ENCODE results near the gene RNF212. TPM values are rescaled to one million over a fixed set of nuclear protein-coding genes. Genes with fewer than 3 reads are reported as not detected.

RNF212 gene
- total and polyA plus RNA-seq, 2 of the 13 experiments (the other 11 are each of a cell fraction or from before 2014, with no cell fraction given) = not detected

DNA sequence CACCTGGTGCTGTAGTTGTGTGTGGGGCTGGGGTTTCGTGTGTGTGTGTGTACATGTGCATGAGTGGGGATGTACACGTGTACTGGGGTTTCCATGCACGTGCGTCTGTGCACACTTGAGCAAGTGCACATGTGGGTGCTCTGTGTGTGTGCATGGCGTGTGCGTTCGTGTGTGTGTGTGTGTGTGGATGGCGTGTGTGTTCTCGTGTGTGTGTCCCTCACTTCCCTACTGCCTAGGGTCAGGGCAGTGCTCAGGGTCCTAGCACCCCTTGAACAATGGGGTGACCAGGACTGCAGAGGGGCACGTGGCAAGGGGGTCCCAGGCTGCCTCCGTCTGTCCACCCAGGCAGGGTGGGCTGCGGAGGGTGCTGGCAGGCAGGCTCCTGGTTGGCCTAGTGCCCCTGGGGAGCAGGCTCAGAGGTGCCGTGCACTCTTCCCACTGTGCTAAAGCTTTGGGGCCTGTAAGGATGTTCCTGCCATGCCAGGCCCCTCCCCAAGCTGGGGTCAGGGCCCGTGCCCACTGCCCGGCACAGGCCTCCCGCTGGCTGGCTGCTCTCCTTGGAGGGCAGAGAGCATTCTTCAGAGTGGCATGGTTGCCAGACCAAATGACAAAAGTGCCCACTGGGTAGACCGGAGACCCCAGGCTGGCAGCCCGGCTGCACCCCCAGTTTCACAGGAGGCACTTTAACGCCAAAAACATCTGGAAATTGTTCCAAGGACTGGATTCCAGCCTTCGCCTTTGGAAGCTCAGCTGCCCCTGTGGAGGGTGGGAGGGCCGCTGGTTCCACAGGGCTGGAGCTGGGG is 72.8 kb downstream of the RNF212 start:
- intact Hi-C loops (cut with micrococcal nuclease; ENCODE audit: unreplicated experiment) = no loop called here
- no peak overlapping the region for H3K27ac ChIP-seq (ENCODE audit: extremely low read length, insufficient read depth, low read length)
- peaks cover 14% of the 10 kb centered on the region; the same call in 1 of the 2 replicates for H4K20me1 ChIP-seq (ENCODE audit: insufficient read depth, low read length)
- 65% methylated on average over 7 of the region's 21 CpGs for WGBS (ENCODE audit: low lambda C conversion rate)
- H3K79me2 ChIP-seq (ENCODE audit: insufficient read depth, low read length) = no peaks in the 10 kb centered on the region
- H3K4me3 ChIP-seq (replicated peaks in 1 of 3; ENCODE audit: insufficient read depth in 1 of 3, low read depth in 2 of 3, low read length in 3 of 3) = no peak overlapping the region
- no peak for DNase-seq (ENCODE audit: low spot score)
- H3K9ac ChIP-seq (ENCODE audit: insufficient read depth, low read depth, low read length) = no peak overlapping the region
- no peak for FAIRE-seq
- peaks cover 77% of the 10 kb centered on the region for H3K4me1 ChIP-seq (ENCODE audit: insufficient read depth, low read length)
- H2AFZ ChIP-seq (ENCODE audit: low read length) = no peak overlapping the region
- peaks cover 21 to 74% of the 10 kb centered on the region in 2 experiments for H3K27me3 ChIP-seq (ENCODE audit: control insufficient read depth in 1 of 2, insufficient read depth in 2 of 2, low read length in 2 of 2)
- ATAC-seq = no peak
- in situ Hi-C loops (cut with HindIII; ENCODE audit: extremely low pct_ligation_motif_present, low pct_unique_long_range_greater_than_20kb) = no loop called here
- H3K9me3 ChIP-seq (ENCODE audit: low read length) = no peaks in the 10 kb centered on the region
- TF ChIP-seq MNT (IDR thresholded peaks at IDR 0.05) (peak; percentile 97), ZNF496 (CRISPR knock-in tag; IDR thresholded peaks at IDR 0.05; ENCODE audit: insufficient replicate concordance) (no peak), RXRB (CRISPR knock-in tag; IDR thresholded peaks at IDR 0.05; ENCODE audit: borderline replicate concordance) (no peak), ZNF652 (CRISPR knock-in tag; IDR thresholded peaks at IDR 0.05; ENCODE audit: borderline replicate concordance, low read depth) (no peak), ZBTB38 (CRISPR knock-in tag; IDR thresholded peaks at IDR 0.05) (no peak), HDAC1 (CRISPR knock-in tag; IDR thresholded peaks at IDR 0.05) (no peak), SRSF4 (IDR thresholded peaks at IDR 0.05; ENCODE audit: low read depth, low read length, poor library complexity, severe bottlenecking) (no peak)
- TF ChIP-seq, protein P1, sequence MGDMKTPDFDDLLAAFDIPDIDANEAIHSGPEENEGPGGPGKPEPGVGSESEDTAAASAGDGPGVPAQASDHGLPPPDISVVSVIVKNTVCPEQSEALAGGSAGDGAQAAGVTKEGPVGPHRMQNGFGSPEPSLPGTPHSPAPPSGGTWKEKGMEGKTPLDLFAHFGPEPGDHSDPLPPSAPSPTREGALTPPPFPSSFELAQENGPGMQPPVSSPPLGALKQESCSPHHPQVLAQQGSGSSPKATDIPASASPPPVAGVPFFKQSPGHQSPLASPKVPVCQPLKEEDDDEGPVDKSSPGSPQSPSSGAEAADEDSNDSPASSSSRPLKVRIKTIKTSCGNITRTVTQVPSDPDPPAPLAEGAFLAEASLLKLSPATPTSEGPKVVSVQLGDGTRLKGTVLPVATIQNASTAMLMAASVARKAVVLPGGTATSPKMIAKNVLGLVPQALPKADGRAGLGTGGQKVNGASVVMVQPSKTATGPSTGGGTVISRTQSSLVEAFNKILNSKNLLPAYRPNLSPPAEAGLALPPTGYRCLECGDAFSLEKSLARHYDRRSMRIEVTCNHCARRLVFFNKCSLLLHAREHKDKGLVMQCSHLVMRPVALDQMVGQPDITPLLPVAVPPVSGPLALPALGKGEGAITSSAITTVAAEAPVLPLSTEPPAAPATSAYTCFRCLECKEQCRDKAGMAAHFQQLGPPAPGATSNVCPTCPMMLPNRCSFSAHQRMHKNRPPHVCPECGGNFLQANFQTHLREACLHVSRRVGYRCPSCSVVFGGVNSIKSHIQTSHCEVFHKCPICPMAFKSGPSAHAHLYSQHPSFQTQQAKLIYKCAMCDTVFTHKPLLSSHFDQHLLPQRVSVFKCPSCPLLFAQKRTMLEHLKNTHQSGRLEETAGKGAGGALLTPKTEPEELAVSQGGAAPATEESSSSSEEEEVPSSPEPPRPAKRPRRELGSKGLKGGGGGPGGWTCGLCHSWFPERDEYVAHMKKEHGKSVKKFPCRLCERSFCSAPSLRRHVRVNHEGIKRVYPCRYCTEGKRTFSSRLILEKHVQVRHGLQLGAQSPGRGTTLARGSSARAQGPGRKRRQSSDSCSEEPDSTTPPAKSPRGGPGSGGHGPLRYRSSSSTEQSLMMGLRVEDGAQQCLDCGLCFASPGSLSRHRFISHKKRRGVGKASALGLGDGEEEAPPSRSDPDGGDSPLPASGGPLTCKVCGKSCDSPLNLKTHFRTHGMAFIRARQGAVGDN (CRISPR knock-in tag; IDR thresholded peaks at IDR 0.05) = no peak
- ChIA-PET CTCF (ENCODE audit: low intra/inter-chr PET ratio, low total read pairs) (no interaction called here), POLR2A (no interaction called here)
- no peaks in the 10 kb centered on the region for H3K36me3 ChIP-seq (replicated peaks in 1 of 2; ENCODE audit: control insufficient read depth in 1 of 2, insufficient read depth in 2 of 2, low read length in 2 of 2)
- BruUV-seq (replicated peaks) = no TSS peak
- H3K4me2 ChIP-seq (ENCODE audit: low read depth, low read length) = no peak overlapping the region

All from HepG2 (cell line).